ENCODE measurements around the gene C4orf17. TPM values are rescaled to one million over a fixed set of nuclear protein-coding genes. Genes with fewer than 3 reads are reported as not detected.

C4orf17 gene
- total RNA-seq, 1 donor from 2014 or later, result not detected

- H3K36me3 ChIP-seq (ENCODE audit: control insufficient read depth, insufficient read depth, low read length), result no peaks in the 10 kb centered on the region
- no peaks in the 10 kb centered on the region for H3K27me3 ChIP-seq (ENCODE audit: control insufficient read depth, insufficient read depth, low read length)
- no peak for DNase-seq (ENCODE audit: low read depth)
- no peak overlapping the region for H3K4me3 ChIP-seq (ENCODE audit: low read depth, low read length)
- no peak for TF ChIP-seq CTCF (IDR thresholded peaks at IDR 0.05; ENCODE audit: insufficient read depth, low read length, poor library complexity, severe bottlenecking)
Observed at GRCh38 chr4:99490286-99490685, 20.5 kb upstream of the C4orf17 start.

- Histone ChIP-seq H3K27me3 (ENCODE audit: control insufficient read depth, insufficient read depth, low read length) (no peaks in the 10 kb centered on the region), H3K36me3 (ENCODE audit: control insufficient read depth, insufficient read depth, low read length) (no peaks in the 10 kb centered on the region), H3K4me3 (ENCODE audit: low read depth, low read length) (no peak overlapping the region)
- DNase-seq (ENCODE audit: low read depth), result no peak
- TF ChIP-seq CTCF (IDR thresholded peaks at IDR 0.05; ENCODE audit: insufficient read depth, low read length, poor library complexity, severe bottlenecking), result no peak
Observed at GRCh38 chr4:99504804-99505502, 5.9 kb upstream of the C4orf17 start.

- no peak overlapping the region for H3K4me3 ChIP-seq (ENCODE audit: low read depth, low read length)
- TF ChIP-seq CTCF (IDR thresholded peaks at IDR 0.05; ENCODE audit: insufficient read depth, low read length, poor library complexity, severe bottlenecking), result no peak
- no peaks in the 10 kb centered on the region for H3K36me3 ChIP-seq (ENCODE audit: control insufficient read depth, insufficient read depth, low read length)
- H3K27me3 ChIP-seq (ENCODE audit: control insufficient read depth, insufficient read depth, low read length), result no peaks in the 10 kb centered on the region
- DNase-seq (ENCODE audit: low read depth), result no peak
Observed at GRCh38 chr4:99506781-99507180, 4.0 kb upstream of the C4orf17 start.

DNA sequence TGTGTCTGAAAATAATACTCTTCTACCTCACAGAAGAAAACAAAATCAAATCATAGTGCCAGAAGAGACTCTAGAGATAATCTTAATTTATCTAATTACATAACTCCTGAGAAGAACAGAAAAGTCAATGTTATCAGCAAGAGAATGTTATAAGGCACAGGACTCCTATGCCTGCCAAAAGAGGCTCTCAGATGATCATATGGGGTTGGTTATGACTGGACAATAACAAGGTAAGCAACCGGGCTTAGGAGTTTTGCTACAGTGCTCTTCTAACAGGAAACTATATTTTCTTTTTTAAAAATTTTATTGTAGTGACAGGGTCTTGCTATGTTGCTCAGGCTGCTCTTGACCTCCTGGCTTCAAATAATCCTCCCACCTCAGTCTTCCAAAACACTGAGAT is 3.5 kb upstream of the C4orf17 start:
- H3K27me3 ChIP-seq (ENCODE audit: control insufficient read depth, insufficient read depth, low read length), result no peaks in the 10 kb centered on the region
- TF ChIP-seq CTCF (IDR thresholded peaks at IDR 0.05; ENCODE audit: insufficient read depth, low read length, poor library complexity, severe bottlenecking), result no peak
- no peaks in the 10 kb centered on the region for H3K36me3 ChIP-seq (ENCODE audit: control insufficient read depth, insufficient read depth, low read length)
- H3K4me3 ChIP-seq (ENCODE audit: low read depth, low read length), result no peak overlapping the region
- DNase-seq (ENCODE audit: low read depth), result no peak

- Histone ChIP-seq H3K36me3 (ENCODE audit: control insufficient read depth, insufficient read depth, low read length) (no peaks in the 10 kb centered on the region), H3K27me3 (ENCODE audit: control insufficient read depth, insufficient read depth, low read length) (no peaks in the 10 kb centered on the region), H3K4me3 (ENCODE audit: low read depth, low read length) (no peak overlapping the region)
- DNase-seq (ENCODE audit: low read depth), result no peak
- no peak for TF ChIP-seq CTCF (IDR thresholded peaks at IDR 0.05; ENCODE audit: insufficient read depth, low read length, poor library complexity, severe bottlenecking)
Observed at GRCh38 chr4:99507762-99508161, 3.1 kb upstream of the C4orf17 start.

Measured in kidney epithelial cell (primary cell).